Inflammatory macrophage treated with lipopolysaccharide for 4 hours (primary cell): ENCODE results near the gene OR5K4.
"Not testable (repeated sequence)": the region's sequence is repeated elsewhere in the genome, so short reads cannot be mapped to it uniquely, and the experiment has no call there.

ENCODE experiments used
- DNase-seq: peaks from one replicate; pipeline ENCODE4 v3.0.0-alpha.2; 2020

OR5K4 gene

DNA sequence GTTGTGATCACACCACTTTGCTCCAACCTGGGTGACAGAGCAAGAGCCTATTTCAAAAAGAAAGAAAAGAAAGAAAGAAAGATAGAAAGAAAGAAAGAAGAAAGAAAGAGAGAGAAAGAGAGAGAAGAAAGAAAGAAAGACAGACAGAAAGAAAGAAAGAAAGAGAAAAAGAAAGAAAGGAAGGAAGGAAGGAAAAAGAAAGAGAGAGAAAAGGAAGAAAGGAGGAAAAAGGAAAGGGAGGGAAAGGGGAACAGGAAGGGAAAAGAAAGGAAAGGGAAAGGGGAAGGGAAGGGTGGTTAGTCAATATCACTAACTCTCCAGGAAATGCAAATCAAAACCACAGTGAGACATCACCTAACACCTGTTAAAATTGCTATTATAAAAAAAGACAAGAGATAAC, 18.2 kb downstream of the OR5K4 start:
- no peak for DNase-seq

GRCh38 chr3:98372445-98372844, 18.8 kb downstream of the OR5K4 start:
- no peak for DNase-seq

DNA sequence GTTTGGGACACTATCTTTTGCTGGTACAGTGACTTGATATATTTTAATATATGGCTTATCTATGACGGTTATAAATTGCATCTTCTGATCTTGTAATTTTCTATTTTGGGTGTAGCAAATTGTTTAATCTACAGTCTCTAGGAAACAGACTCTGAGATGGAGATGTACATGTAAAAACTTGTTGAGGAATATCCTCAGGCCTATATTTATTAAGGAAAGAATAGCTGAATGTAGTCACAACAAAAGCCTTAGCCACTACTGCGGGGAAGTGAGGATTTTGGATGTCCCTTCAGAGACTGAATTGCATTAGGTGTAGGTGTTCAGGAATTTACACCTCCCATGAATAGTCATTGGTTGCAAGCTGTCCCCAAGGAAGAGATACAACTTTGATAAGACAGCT, 23.0 kb downstream of the OR5K4 start:
- DNase-seq: no peak

DNA sequence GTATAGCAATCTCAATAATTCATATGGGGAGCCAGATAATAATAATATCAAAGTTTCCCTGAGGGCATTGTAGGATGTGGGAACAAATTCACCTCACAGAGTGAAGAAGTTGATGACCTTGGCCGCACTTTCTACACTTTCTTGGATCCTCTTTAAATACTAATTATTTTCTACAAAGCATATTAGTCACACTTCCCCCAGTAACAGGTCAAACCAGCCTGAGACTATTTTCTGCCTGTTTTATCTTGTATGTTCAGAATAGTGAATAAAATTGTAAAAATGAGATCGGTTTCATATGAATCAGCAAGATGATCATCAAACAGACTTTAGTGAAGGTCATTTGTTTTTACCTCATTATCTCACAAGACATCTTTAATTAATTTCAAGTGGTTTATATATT, 34.5 kb downstream of the OR5K4 start:
- DNase-seq: no peak

DNA sequence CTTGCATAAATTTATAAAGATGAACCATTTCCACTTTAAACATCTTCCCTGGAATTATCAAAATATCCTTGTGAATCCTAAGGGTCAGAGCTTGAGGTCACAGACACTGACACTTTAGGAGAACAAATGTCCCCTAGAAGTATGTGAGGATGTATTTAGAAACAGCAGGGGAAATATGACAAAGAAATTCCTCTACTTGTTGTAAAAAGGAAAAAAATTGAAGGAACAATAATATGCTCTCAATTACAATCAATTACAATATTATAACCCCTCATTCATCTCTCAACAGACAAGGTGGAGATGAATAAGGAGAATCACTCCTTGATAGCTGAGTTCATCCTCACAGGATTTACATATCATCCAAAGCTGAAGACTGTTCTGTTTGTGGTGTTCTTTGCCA, 36.7 kb downstream of the OR5K4 start, which contains the start of gene OR5K3:
TSS of gene OR5K3 (plus strand) at position 301 of the 400 bp plus-strand sequence. CDS start at position 301, 0 bp downstream.
- DNase-seq: no peak

DNA sequence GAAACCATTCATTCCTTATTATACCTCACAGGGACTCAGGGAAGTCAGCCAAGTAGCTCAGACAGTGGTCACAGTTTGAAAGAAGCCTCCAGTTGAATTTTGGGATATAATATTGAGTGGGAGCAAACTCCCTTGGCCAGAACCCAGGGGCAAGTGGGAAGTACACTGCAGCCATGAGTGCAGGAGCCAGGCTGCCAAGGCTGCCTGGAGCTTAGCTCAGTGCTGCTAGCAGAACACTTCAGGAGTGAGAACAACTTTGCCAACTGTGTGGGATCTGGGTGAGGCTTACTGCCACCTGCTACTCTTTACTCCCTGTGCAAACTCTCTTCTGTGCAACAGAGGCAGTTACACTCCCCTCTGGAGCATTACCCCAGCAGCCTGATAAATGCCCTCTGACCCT, 41.4 kb downstream of the OR5K4 start:
- no peak for DNase-seq

- not testable (repeated sequence) for DNase-seq
Measured at GRCh38 chr3:98396482-98396881, 42.8 kb downstream of the OR5K4 start.

- no peak for DNase-seq
Measured at GRCh38 chr3:98398513-98398912, 44.9 kb downstream of the OR5K4 start.

GRCh38 chr3:98402507-98402906, 48.9 kb downstream of the OR5K4 start:
- no peak for DNase-seq

DNA sequence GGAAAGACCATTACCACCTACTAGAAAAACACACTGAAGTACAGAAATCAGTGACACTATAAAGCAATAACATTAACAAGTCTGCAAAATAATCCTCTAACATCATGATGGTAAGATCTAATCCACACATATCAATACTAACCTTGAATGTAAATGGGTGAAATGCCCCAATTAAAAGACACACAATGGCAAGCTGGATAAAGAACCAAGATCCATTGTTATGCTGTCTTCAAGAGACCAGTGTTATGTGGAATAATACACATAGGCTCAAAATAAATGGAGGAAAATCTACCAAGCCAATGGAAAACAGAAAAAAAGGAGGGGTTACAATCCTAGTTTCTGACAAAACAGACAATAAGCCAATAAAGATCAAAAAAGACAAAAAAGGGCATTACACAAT, 50.4 kb downstream of the OR5K4 start:
- DNase-seq: no peak
